GM12872 (cell line): Measurements from ENCODE around the gene HSF5.

Experiments used
- TF ChIP-seq, protein P1 (sequence below): IDR thresholded peaks from 3 replicates; pipeline ENCODE4 v1.5.1; 2011; ENCODE audit warnings: low read depth, mild to moderate bottlenecking, low read length, moderate library complexity; ENCODE audit not compliant: insufficient read depth

HSF5 gene

DNA sequence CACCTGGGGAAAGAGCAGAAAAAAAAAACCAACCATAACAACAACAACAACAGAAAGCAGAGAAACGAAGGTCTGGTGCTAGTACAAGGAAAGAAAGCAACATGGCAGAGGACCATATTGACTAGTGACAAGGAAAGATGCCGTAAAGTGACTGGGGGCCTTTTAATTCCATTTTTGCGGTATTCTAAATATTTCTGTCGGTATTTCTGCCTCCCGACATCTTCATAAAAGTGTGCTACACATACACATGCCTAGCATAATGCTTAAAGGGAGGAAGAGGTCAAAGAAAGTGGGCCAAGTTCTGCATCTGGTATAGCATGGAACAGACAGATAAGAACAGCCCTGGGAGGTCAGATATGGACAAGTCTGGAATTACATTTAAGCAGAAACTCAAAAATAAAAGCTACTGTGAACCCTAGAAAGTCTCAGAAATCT lies 51.4 kb downstream of the HSF5 start:
- TF ChIP-seq, protein P1, sequence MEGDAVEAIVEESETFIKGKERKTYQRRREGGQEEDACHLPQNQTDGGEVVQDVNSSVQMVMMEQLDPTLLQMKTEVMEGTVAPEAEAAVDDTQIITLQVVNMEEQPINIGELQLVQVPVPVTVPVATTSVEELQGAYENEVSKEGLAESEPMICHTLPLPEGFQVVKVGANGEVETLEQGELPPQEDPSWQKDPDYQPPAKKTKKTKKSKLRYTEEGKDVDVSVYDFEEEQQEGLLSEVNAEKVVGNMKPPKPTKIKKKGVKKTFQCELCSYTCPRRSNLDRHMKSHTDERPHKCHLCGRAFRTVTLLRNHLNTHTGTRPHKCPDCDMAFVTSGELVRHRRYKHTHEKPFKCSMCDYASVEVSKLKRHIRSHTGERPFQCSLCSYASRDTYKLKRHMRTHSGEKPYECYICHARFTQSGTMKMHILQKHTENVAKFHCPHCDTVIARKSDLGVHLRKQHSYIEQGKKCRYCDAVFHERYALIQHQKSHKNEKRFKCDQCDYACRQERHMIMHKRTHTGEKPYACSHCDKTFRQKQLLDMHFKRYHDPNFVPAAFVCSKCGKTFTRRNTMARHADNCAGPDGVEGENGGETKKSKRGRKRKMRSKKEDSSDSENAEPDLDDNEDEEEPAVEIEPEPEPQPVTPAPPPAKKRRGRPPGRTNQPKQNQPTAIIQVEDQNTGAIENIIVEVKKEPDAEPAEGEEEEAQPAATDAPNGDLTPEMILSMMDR: no peak

DNA sequence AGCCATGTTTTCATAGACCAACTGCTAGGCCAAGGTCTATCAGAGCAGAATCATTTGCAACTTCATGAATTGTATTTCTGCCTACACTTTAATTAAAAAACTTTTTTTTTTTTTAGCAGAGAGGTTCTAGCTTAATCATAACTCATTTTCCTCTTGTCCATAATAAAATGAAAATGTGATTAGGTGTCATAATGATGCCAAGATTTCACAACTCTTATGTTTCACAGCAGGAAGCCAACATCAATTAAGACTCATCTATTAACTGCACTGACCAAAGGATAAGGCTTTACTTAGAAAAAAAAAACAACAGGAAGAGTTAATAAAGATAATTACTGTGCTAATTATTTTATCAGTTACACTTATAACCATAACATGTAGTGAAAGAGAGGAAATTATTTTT lies 52.0 kb downstream of the HSF5 start:
- TF ChIP-seq, protein P1: no peak

DNA sequence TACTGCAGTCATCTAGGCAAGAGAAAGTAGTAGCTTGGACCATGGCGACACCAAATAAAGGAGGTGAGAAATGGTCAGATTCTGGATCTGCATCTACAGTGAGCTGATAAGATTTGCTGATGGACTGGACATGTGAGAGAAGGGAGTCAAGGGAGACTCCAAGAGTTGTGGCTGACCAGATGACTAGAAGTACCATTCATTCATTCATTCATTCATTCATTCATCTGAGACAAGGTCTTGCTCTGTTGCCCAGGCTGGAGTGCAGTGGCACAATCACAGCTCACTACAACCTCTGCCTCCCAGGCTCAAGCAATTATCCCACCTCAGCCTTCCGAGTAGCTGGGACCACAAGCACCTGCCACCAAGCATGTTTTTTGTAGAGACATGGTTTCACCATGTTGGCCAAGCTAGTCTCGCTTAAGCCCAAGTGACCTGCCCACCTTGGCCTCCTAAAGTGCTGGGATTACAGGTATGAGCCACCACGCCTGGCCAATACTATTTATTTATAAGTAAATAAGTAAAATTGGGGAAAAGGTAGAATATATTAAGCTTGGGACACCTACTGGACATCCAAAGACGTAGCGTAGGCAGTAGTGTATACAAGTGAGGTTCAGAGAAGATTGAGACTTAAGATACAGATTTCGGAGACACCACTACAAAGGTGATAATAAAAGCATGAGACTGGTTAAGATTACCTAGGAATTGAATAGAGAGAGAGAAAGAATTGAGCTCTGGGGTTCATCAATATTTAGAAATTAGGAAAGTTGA lies 55.2 kb downstream of the HSF5 start:
- TF ChIP-seq, protein P1: no peak

DNA sequence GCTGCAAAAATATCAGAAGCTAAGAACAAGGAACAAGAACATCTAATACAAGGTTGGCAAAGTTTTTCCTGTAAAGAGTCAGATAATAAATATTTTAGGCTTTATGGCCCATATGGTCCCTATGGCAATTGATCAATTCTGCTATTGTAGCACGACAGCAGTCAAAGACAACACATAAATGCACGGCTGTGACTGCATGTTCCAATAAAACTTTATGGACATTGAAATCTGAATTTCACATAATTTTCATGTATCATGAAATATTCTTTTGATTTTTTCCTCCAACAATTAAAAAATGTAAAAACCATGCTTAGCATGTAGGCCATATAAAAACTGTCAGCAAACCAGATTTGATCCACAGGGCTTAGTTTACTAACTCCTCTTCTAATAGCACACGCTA lies 60.4 kb downstream of the HSF5 start:
- TF ChIP-seq, protein P1: no peak

DNA sequence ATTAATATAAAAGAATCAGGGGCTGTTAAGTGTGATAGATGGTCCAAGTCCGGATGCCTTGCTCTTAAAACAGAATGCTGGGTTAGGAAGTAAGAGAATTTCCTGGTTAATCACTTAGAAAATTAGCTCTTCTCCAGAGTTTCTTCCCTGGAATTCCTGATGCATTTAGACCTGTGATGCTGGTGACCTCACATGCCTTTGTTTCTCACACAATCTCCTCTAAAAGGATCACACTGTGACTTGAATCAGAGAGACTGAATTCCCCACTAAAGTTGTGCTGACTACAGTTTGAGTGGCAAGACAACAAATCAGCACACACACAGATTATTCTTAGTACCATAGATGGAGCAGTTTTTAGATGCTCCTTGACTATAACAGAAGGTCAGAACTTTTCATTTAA lies 66.5 kb downstream of the HSF5 start:
- TF ChIP-seq, protein P1: no peak

DNA sequence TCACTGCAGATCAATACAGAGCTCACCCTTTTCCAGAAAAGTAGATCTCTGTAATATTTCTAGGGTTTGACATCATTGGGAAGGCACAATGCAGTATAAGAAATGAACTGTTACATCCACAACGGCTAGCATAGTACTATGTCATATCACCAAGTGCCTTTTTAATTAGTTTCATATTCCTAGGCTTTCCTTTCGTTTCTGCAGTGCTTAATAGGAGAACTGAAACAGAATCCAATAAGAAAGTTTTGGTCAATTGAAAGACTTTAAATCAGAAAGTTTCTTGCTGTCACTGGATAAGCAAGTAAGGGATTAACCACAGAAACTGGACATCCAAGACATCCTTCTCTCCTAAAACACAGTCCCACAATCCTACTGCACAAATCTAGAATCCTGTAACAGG lies 67.4 kb downstream of the HSF5 start:
- TF ChIP-seq, protein P1: no peak

DNA sequence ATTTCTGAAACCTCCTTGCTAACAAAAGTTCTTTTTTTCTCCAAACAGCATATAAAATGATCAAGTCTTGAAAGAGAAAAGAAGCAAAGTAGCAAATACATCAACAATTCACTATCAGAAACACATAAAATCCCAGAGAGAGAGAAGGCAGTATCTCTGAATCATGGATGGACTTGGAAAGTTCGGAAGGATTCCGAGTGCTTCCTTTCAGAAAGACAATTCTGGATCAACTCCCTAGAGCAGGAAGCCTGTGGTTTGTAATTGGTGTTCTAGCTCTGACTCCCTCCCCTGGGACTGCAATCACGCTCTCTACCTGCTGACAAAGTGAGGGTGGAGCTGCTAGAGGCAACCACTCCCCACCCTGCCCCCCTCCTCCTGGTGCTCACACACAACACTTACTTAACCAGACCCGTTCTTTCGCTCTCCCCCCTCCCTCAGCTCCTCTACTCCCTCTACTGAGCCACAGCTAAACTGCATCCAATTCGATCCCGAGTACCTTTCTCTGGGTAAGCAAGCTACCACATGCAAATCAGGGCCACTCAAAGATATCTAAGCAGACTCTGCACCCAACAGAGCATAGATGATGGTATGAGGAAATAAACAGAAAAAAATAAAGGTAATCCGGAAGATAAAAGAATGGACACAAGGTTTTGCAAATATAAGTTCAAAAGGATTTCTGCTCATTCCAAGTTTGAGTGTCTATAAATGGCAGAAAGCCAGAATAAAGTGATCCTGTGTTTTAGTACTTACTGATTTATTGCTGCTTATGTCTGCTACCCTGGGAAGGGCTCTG lies 70.7 kb downstream of the HSF5 start, which contains the start of gene RNF43:
RNF43 (minus strand) TSS at position 235 of the 793 bp plus-strand sequence. CDS start 1,957 bp downstream, outside the sequence.
- TF ChIP-seq, protein P1: peak; percentile 87
